Upper lobe of left lung (tissue), 4 donors: ENCODE data around the gene TAL2.

Source experiments
- EP300 ChIP-seq, 4 donors: sonication (generic); formaldehyde crosslinking; IDR thresholded peaks; one replicate each; pipeline ENCODE4 v1.5.1; 2017; ENCODE audit warnings: antibody characterized with exemption in 4 of 4, control low read depth in 2 of 4
- POLR2A ChIP-seq, 4 donors: fragments of 450-650 bp; IDR thresholded peaks; one replicate each; pipeline ENCODE4 v1.5.1; 2016 to 2017; ENCODE audit warnings: antibody characterized with exemption in 4 of 4, mild to moderate bottlenecking in 2 of 4
- TF ChIP-seq, protein P1 (sequence below), 6 experiments: fragments of 450-650 bp in 4 of 6; fragments of 200-600 bp in 2 of 6; sonication (generic) in 2 of 6; IDR thresholded peaks; one replicate each; pipeline ENCODE4 v1.5.1; 2016 to 2019; ENCODE audit warnings: antibody characterized with exemption in 6 of 6

DNA sequence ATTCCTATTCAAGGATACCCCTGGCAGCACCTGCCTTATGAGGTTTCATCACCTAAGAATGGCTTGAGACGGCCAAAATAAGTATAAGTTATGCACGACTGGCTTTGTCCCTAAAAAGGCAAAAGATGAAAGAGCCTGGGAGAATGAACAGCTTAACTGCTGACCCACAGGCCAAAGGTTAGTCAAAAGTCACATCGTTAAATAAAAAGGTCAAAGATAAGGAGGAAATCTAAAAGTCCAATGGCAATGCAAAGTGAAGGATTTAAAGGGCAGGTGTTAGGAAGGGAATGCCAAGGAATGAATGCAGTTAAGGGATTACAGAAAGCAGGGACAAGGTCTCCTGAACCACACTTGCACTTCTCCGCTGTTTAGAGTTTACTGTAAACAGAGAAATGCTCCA lies 5.6 kb downstream of the TAL2 start:
- no peak for TF ChIP-seq EP300 (IDR thresholded peaks at IDR 0.05)
- TF ChIP-seq, protein P1, sequence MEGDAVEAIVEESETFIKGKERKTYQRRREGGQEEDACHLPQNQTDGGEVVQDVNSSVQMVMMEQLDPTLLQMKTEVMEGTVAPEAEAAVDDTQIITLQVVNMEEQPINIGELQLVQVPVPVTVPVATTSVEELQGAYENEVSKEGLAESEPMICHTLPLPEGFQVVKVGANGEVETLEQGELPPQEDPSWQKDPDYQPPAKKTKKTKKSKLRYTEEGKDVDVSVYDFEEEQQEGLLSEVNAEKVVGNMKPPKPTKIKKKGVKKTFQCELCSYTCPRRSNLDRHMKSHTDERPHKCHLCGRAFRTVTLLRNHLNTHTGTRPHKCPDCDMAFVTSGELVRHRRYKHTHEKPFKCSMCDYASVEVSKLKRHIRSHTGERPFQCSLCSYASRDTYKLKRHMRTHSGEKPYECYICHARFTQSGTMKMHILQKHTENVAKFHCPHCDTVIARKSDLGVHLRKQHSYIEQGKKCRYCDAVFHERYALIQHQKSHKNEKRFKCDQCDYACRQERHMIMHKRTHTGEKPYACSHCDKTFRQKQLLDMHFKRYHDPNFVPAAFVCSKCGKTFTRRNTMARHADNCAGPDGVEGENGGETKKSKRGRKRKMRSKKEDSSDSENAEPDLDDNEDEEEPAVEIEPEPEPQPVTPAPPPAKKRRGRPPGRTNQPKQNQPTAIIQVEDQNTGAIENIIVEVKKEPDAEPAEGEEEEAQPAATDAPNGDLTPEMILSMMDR (IDR thresholded peaks at IDR 0.05), result no peak
- no peak for TF ChIP-seq POLR2A (IDR thresholded peaks at IDR 0.05)
